ENCODE data around the gene FST. TPM values are rescaled to one million over a fixed set of nuclear protein-coding genes. Genes with fewer than 3 reads are reported as not detected.

Gene FST, protein sequence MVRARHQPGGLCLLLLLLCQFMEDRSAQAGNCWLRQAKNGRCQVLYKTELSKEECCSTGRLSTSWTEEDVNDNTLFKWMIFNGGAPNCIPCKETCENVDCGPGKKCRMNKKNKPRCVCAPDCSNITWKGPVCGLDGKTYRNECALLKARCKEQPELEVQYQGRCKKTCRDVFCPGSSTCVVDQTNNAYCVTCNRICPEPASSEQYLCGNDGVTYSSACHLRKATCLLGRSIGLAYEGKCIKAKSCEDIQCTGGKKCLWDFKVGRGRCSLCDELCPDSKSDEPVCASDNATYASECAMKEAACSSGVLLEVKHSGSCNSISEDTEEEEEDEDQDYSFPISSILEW
- total RNA-seq, result under 1 TPM; 0.36 to 0.96 TPM
- polyA plus RNA-seq, result under 1 TPM in 2 of 3 donors, not detected in 1; 0.30 to 0.39 TPM
- 0 to 0.49 (median 0.26) reads per million in 6 experiments for total RNA-seq

DNA sequence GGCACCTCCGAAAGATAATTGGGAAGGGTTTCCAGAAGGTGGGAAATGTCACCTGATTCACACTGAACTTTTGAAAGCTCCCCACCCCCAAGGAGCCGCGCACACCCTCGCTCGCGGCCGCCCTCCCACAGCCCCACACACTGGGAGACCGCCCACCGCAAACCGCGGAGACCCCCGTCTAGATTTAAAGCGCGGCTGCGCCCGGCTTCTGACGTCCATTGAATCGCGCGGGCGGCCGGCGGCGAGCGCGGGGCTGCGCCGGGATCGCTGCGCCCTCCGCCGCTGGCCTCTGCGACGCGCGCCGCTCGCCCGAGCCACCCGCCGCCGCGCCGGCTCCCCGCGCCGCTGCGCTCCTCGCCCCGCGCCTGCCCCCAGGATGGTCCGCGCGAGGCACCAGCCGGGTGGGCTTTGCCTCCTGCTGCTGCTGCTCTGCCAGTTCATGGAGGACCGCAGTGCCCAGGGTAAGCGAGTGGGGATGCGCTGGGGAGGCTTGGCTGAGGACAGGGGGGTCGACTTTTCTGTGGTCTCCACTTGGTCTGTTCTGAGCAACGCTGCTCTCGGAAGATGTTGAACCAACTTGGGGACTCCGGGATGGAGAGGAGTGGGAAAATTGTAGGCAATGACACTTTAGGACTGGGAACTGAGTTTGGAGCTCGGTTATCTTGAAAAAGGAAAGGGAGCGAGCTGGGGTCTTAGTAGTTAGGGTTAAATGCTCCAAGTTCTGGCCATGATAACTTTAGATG is at the start of gene FST:
Gene FST, plus strand, starts transcription at position 214 of the 743 bp plus-strand sequence. Its CDS starts 163 bp downstream, at position 377.
- Mint-ChIP-seq H3K27me3 (peaks cover 18 to 67% (median 48%) of the 10 kb centered on the region in 5 donors), H3K27ac (peak within 1 kb of the TSS in 8 of 10 donors; percentile 2 to 82 (median 26)), H3K9me3 (peaks cover 0 to 4% (median 0%) of the 10 kb centered on the region in 9 donors), H3K4me3 (peak within 1 kb of the TSS; percentile 85 to 97 (median 92)), H3K36me3 (no peaks in the 10 kb centered on the region), H3K4me1 (peaks cover 18 to 44% (median 40%) of the 10 kb centered on the region in 4 donors)
- POLR2A ChIA-PET, result interaction anchor here (1.2 kb wide), 1 partner anchor 829 kb away, joined by 5 read pairs; the partner anchor contains the start of gene ARL15
- peak in 3 of 10 donors; percentile 12 to 20 (median 13) for DNase-seq
- ATAC-seq, result no peak

DNA sequence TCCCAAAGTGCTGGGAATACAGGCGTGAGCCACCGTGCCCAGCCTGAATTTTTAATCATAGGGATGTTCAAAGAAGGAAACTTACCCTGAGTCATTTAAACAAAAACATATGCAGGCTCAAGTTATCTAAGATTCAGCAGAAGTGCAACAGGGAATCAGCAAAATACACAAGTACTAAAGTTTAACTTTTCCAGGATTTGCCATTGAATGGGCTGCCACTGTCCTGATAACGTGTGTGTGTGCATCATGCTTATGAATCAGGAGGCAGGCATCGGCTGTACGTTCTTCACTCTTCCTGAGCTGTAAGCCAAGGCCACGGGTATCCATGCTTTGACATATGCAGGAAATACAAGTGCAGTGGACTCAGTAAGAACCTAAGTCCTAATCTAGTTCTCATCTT is 48.8 kb upstream of the FST start:
- Mint-ChIP-seq H3K9me3 (no peaks in the 10 kb centered on the region), H3K4me1 (no peaks in the 10 kb centered on the region), H3K27me3 (peaks cover 0 to 17% (median 6%) of the 10 kb centered on the region in 5 donors), H3K27ac (no peak overlapping the region), H3K36me3 (no peaks in the 10 kb centered on the region), H3K4me3 (no peak overlapping the region)
- DNase-seq (no peak), ATAC-seq (no peak)
- POLR2A ChIA-PET, result no interaction called here

DNA sequence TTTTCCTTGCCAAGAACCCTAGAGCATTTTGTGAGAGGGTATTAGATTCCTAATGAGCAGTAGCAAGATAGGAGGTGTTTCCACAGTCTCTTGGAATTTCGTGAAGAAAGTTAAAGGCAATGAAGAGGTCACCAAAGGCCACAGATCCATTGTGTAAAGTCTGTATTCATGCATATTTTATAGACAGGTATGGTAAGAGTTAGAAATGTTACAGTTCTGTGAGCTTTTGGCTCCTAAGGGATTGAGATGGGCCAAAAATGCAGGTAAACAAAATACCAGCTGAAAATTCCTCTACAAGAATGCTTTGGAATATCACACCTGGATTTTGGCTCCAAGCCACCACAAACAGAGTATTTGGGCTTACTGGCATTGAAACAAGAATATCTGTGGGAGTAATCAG is 47.4 kb upstream of the FST start:
- Mint-ChIP-seq H3K4me1 (no peaks in the 10 kb centered on the region), H3K4me3 (no peak overlapping the region), H3K9me3 (no peaks in the 10 kb centered on the region), H3K27me3 (peaks cover 0 to 17% (median 6%) of the 10 kb centered on the region in 5 donors), H3K27ac (no peak overlapping the region), H3K36me3 (no peaks in the 10 kb centered on the region)
- ATAC-seq, result no peak
- no peak for DNase-seq
- POLR2A ChIA-PET, result no interaction called here

DNA sequence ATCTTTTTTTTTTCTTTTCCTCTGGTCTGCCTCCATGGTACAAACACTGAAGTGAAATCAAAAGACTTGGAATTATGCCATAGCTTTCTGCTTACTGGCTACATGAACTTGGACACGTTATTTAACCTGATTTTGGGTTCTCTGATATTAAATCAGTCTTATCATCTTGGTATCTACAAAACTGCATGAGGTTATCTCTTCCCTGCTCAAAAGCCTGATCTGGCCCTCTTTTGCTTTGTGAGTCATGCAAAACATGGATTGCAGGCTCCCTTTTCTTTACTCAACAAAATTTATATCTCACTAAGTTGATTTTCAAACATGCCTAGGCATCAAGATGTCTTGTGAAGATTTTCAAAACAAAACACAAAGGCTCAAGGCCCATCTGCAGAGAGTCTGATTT is 45.9 kb upstream of the FST start:
- H3K4me1 Mint-ChIP-seq, result no peaks in the 10 kb centered on the region
- H3K9me3 Mint-ChIP-seq, result no peaks in the 10 kb centered on the region
- ATAC-seq, result no peak
- no peak for DNase-seq
- H3K27ac Mint-ChIP-seq, result no peak overlapping the region
- POLR2A ChIA-PET, result no interaction called here
- peaks cover under 1 to 12% (median 5%) of the 10 kb centered on the region in 5 donors for H3K27me3 Mint-ChIP-seq
- no peak overlapping the region for H3K4me3 Mint-ChIP-seq
- H3K36me3 Mint-ChIP-seq, result no peaks in the 10 kb centered on the region

DNA sequence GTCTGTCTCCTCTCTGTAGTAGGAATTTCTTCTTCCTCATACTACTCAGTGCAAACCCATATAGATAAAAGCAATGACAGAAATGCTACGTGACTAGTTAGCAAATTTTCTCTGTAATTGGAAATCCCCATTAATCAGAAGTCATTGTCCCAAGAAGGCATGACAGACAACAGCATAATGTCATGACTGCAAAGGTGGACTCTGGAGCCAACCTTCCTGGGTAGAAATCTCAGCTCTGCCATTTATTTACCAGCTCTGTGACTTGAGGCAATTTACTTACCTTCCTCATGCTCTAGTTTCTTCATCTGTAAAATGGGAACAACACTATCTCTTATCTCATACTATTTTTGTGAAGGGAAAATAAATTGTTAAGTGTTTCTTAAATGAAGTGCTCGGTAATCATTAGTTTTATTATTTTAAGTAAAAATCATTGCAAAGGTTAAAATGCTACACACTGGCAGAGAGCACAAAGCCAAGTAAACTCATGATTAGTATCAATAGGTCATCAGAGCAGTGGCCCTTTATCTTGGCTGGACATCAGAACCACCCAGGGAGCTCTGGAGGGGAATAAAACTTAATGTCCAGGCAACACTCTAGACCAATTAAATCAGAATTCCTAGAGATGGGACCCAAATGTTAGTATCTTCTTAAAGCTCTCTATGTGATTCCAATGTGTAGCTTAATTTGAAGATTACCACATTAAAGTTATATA is 43.8 kb upstream of the FST start:
- H3K4me3 Mint-ChIP-seq, result no peak overlapping the region
- POLR2A ChIA-PET, result no interaction called here
- H3K4me1 Mint-ChIP-seq, result no peaks in the 10 kb centered on the region
- H3K36me3 Mint-ChIP-seq, result no peaks in the 10 kb centered on the region
- no peaks in the 10 kb centered on the region for H3K9me3 Mint-ChIP-seq
- ATAC-seq (no peak), DNase-seq (no peak)
- H3K27ac Mint-ChIP-seq, result no peak overlapping the region
- peaks cover 2 to 9% (median 6%) of the 10 kb centered on the region in 5 donors for H3K27me3 Mint-ChIP-seq

DNA sequence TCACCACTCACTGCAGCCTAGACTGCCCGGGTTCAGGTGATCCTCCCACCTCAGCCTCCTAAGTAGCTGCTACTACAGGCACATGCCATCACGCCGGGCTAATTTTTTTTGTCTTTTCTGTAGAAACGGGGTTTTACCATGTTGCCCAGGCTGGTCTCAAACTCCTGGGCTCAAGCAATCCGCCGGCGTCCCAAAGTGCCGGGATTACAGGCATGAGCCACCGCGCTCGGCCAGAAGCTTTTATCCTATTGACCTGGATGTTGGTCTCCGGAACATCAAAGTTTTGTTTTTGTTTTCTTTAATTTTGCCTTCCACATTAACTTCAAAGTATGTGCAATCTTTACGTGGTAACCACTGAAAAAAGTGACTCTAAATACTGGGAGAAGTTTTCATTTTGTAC is 42.4 kb upstream of the FST start:
- H3K4me1 Mint-ChIP-seq, result no peaks in the 10 kb centered on the region
- peaks cover 0 to 12% (median 8%) of the 10 kb centered on the region in 5 donors for H3K27me3 Mint-ChIP-seq
- no peak overlapping the region for H3K4me3 Mint-ChIP-seq
- ATAC-seq (no peak), DNase-seq (no peak)
- H3K27ac Mint-ChIP-seq, result no peak overlapping the region
- H3K9me3 Mint-ChIP-seq, result no peaks in the 10 kb centered on the region
- POLR2A ChIA-PET, result no interaction called here
- H3K36me3 Mint-ChIP-seq, result no peaks in the 10 kb centered on the region

DNA sequence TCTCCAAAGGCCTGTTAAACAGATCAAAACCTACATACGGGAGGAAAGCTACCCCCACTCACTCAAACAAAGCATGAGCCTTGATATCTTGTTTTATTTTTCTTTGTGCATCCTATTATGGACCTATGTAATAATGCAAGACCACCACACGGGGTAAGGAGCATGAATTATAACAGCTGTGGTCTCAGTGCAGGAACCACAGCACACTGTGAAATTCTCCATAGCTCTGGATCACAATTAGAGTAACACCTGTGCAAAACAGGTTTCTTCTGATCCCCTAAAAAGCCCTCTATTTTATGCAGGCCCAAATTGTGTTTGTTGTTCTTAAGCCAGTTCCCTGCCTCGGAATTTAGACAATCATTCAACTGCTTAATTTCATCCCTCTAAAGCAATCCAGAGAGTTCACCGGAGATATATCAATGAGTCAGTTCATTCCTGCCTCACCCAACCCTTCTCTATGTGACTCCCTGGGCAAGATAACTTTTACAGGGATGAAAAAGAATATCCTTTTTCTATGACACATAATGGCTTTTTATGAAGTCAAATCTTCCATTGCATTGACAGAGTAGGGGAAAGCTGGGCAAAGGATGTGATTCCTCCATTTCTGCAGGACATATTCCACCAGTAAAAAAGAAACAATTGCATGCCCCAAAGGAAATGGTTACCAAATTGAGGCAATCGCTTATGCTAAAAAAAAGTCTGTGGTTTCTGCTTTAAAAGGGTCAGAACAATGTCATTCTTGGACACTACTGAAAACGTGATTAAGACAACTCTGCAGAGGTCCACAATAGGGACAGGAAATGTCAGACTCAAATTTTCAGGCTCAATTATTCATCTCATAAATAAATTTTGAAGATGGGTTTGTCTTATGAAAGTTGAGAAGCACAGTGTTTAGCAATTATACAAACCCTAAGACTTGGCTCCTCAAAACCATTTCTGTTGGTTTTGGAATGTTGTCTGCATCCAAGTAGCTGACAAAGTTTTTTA is 41.6 kb upstream of the FST start:
- POLR2A ChIA-PET, result no interaction called here
- DNase-seq (no peak), ATAC-seq (no peak)
- no peaks in the 10 kb centered on the region for H3K36me3 Mint-ChIP-seq
- H3K9me3 Mint-ChIP-seq, result no peaks in the 10 kb centered on the region
- no peaks in the 10 kb centered on the region for H3K4me1 Mint-ChIP-seq
- H3K27me3 Mint-ChIP-seq, result peaks cover 0 to 15% (median 8%) of the 10 kb centered on the region in 5 donors
- H3K27ac Mint-ChIP-seq, result no peak overlapping the region
- H3K4me3 Mint-ChIP-seq, result no peak overlapping the region

DNA sequence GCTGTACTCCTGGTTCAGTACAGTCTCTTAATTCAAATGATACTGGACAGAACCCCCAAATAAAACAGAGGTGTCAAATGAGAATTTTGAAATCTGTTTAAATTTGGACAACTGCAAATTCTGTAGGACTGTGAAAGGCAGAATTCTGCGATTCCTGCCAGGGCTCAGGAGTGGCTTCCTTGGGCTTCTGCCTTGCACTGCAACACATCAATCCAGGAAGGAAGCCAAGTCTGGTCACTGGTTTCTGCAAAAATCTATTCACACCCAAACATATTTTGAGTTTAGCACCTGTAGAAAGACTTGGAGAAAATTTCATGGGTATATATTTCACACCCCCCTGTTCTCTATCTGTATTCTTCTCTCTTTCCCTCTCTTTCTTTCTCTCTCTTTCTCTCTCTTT is 37.5 kb upstream of the FST start:
- ATAC-seq (no peak), DNase-seq (no peak)
- Mint-ChIP-seq H3K27ac (no peak overlapping the region), H3K4me3 (no peak overlapping the region), H3K27me3 (peaks cover 2 to 21% (median 8%) of the 10 kb centered on the region in 5 donors), H3K9me3 (no peaks in the 10 kb centered on the region), H3K4me1 (no peaks in the 10 kb centered on the region), H3K36me3 (no peaks in the 10 kb centered on the region)
- POLR2A ChIA-PET, result no interaction called here

DNA sequence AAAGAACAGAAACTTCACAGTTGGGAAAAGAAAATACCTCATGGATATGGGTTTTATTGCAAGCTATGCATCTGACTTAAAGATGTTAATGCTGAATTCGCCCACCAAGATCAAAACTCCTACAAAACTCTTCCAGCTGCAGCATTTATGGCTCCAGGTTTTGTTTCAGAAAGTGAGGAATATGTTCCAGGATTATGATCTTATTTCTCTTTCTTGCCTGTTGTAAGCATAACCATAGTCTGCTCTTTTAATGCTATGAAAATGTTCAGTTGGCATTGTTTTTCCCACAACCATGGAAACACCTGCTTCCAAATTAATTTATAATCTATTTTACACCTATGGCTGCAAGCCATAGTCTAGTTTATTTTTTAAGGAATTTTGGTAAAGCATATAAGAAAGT is 34.9 kb upstream of the FST start:
- peaks cover 3 to 36% (median 11%) of the 10 kb centered on the region in 5 donors for H3K27me3 Mint-ChIP-seq

DNA sequence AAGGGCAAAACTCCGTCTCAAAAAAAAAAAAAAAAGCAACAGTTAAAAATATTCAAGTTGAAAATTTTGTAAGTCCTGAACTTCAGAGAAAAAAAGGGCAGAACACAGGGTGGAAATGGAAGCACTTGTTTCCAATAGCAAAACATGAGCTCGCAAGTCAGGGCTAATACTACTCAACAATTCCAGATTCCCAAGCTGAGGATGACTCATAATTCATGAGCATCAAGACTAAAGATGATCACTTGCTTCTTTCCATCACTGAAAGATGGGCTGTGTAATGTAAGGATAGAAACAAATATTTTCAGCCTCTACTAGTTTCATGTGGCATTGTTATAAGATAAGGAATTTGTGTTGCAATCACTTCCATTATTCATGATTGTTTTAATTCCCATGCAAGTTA is 33.5 kb upstream of the FST start:
- peaks cover 0 to 2% (median 0%) of the 10 kb centered on the region in 9 donors for H3K9me3 Mint-ChIP-seq
- POLR2A ChIA-PET, result no interaction called here
- H3K27ac Mint-ChIP-seq, result no peak overlapping the region
- H3K36me3 Mint-ChIP-seq, result no peaks in the 10 kb centered on the region
- no peak overlapping the region for H3K4me3 Mint-ChIP-seq
- ATAC-seq (no peak), DNase-seq (no peak)
- peaks cover 3 to 36% (median 11%) of the 10 kb centered on the region in 5 donors for H3K27me3 Mint-ChIP-seq
- H3K4me1 Mint-ChIP-seq, result no peaks in the 10 kb centered on the region

More for the DNA sequence above, 34.9 kb upstream of the FST start:
- Mint-ChIP-seq H3K27ac (no peak overlapping the region), H3K4me1 (no peaks in the 10 kb centered on the region), H3K4me3 (no peak overlapping the region), H3K9me3 (peaks cover 0 to 2% (median 0%) of the 10 kb centered on the region in 9 donors), H3K36me3 (no peaks in the 10 kb centered on the region)
- POLR2A ChIA-PET, result no interaction called here
- DNase-seq (no peak), ATAC-seq (no peak)

DNA sequence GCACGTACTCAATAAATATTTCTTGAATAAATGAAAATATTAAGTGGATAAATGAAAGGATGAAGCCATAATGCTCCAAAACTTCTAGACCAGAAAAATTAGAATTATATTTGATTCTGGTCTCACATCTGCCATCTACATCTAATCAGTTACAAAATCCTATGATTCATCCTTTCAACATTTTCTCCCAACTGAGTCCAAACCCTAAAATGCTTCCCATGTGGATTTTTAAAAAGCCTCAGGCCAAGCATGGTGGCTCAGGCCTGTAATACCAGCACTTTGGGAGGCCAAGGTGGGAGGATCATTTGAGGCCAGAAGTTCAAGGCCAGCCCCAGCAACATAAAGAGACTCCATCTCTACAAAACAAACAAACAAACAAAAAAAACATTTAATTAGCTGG is 31.6 kb upstream of the FST start:
- DNase-seq (no peak), ATAC-seq (no peak)
- Mint-ChIP-seq H3K27me3 (peaks cover 3 to 27% (median 13%) of the 10 kb centered on the region in 5 donors), H3K4me1 (no peaks in the 10 kb centered on the region), H3K4me3 (no peak overlapping the region), H3K9me3 (peaks cover 0 to 2% (median 0%) of the 10 kb centered on the region in 9 donors), H3K27ac (no peak overlapping the region), H3K36me3 (no peaks in the 10 kb centered on the region)
- POLR2A ChIA-PET, result no interaction called here
